Activated gamma-delta T cell (primary cell): Measurements from ENCODE around the gene CNGA3.
"Not testable (repeated sequence)": the region's sequence is repeated elsewhere in the genome, so short reads cannot be mapped to it uniquely, and the experiment has no call there.

ENCODE experiments used
- DNase-seq: peaks from one replicate; lab custom pipeline; 2025; lab: John Stamatoyannopoulos, UW
- total RNA-seq, 2 donors: gene quantifications; one replicate each; lab custom pipeline; 2026; lab: John Stamatoyannopoulos, UW

Gene CNGA3
- 0 to 0.09 reads per million in 2 donors for total RNA-seq

- no peak for DNase-seq
These were observed at the start of gene CNGA3 for GRCh38 chr2:98346311-98347236. TSS of gene CNGA3 (plus strand) at chr2:98346456. CDS start at chr2:98369976, 23,520 bp downstream.

- DNase-seq = no peak
These were observed 48.2 kb upstream of the CNGA3 start for GRCh38 chr2:98297817-98298682.

GRCh38 chr2:98298683-98299164, 47.5 kb upstream of the CNGA3 start:
- no peak for DNase-seq

GRCh38 chr2:98299211-98299905, 46.9 kb upstream of the CNGA3 start:
- no peak for DNase-seq

GRCh38 chr2:98300141-98300874, 45.9 kb upstream of the CNGA3 start:
- DNase-seq = no peak

GRCh38 chr2:98301469-98301868, 44.8 kb upstream of the CNGA3 start:
- DNase-seq = no peak

GRCh38 chr2:98307131-98307696, 39.0 kb upstream of the CNGA3 start:
- not testable (repeated sequence) for DNase-seq

- DNase-seq = no peak
These were observed 38.2 kb upstream of the CNGA3 start for GRCh38 chr2:98308068-98308467.

GRCh38 chr2:98308532-98308931, 37.7 kb upstream of the CNGA3 start:
- DNase-seq = no peak

- DNase-seq = no peak
These were observed 36.7 kb upstream of the CNGA3 start for GRCh38 chr2:98309580-98309979.

- DNase-seq = no peak
These were observed 36.2 kb upstream of the CNGA3 start for GRCh38 chr2:98310010-98310409.

GRCh38 chr2:98311090-98311489, 35.2 kb upstream of the CNGA3 start:
- DNase-seq = no peak

- DNase-seq = no peak
These were observed 34.3 kb upstream of the CNGA3 start for GRCh38 chr2:98311771-98312545.

- no peak for DNase-seq
These were observed 32.6 kb upstream of the CNGA3 start for GRCh38 chr2:98313492-98314250.

GRCh38 chr2:98314251-98314650, 32.0 kb upstream of the CNGA3 start:
- DNase-seq = no peak

- DNase-seq = no peak
These were observed 30.3 kb upstream of the CNGA3 start for GRCh38 chr2:98315957-98316356.

- no peak for DNase-seq
These were observed 29.0 kb upstream of the CNGA3 start for GRCh38 chr2:98317214-98317613.

GRCh38 chr2:98320171-98320570, 26.1 kb upstream of the CNGA3 start:
- DNase-seq = not testable (repeated sequence)

GRCh38 chr2:98324181-98324580, 22.1 kb upstream of the CNGA3 start:
- no peak for DNase-seq
